ENCODE data around the gene RGS7BP. TPM values are rescaled to one million over a fixed set of nuclear protein-coding genes. Genes with fewer than 3 reads are reported as not detected.
A peak's percentile ranks its signal among the peaks of the same experiment; 100 is the strongest.

The RGS7BP gene
- total RNA-seq, 1 experiment from 2014 or later = not detected

- Histone ChIP-seq H3F3A (ENCODE audit: insufficient read depth, low read depth) (no peaks in the 10 kb centered on the region), H3K4me2 (no peak overlapping the region)
- CTCF ChIA-PET = no interaction called here
Observed at GRCh38 chr5:64594025-64594424, 88.2 kb downstream of the RGS7BP start.

GRCh38 chr5:64594601-64595000, 88.8 kb downstream of the RGS7BP start:
- no peaks in the 10 kb centered on the region for H4K20me1 ChIP-seq (ENCODE audit: insufficient read depth)
- intact Hi-C loops (cut with micrococcal nuclease; ENCODE audit: unreplicated experiment) = no loop called here
- H3K4me1 ChIP-seq (replicated peaks; ENCODE audit: insufficient read depth) = no peaks in the 10 kb centered on the region
- no peak overlapping the region for H3K27ac ChIP-seq
- H3F3A ChIP-seq (ENCODE audit: insufficient read depth, low read depth) = no peaks in the 10 kb centered on the region
- TF ChIP-seq EZH2 (IDR thresholded peaks at IDR 0.05; ENCODE audit: low read depth) (no peak), CTCF (conservative IDR thresholded peaks at IDR 0.05) (no peak)
- no peaks in the 10 kb centered on the region; the same call in 1 of the 2 replicates for H3K27me3 ChIP-seq (ENCODE audit: insufficient read depth, low read depth)
- no peaks in the 10 kb centered on the region for H3K79me2 ChIP-seq (ENCODE audit: low read depth)
- H2AFZ ChIP-seq = 0 out of 2 replicates have a peak overlapping the region, but pooled peaks have one; percentile 55
- ChIA-PET CTCF (no interaction called here), POLR2A (ENCODE audit: unreplicated experiment) (no interaction called here)
- no TSS peak for BruUV-seq (replicated peaks)
- H3K4me3 ChIP-seq = no peak overlapping the region
- H3K9me3 ChIP-seq (ENCODE audit: insufficient read depth, low read depth) = no peaks in the 10 kb centered on the region
- H3K36me3 ChIP-seq (ENCODE audit: low read depth) = no peaks in the 10 kb centered on the region
- no peak for DNase-seq
- no peaks in the 10 kb centered on the region for H3K9me2 ChIP-seq (ENCODE audit: insufficient read depth)
- H3K4me2 ChIP-seq = no peak overlapping the region

More at GRCh38 chr5:64594025-64594424, 88.2 kb downstream of the RGS7BP start:
- intact Hi-C loops (cut with micrococcal nuclease; ENCODE audit: unreplicated experiment) = no loop called here
- Histone ChIP-seq H3K9me3 (ENCODE audit: insufficient read depth, low read depth) (no peaks in the 10 kb centered on the region), H3K36me3 (ENCODE audit: low read depth) (no peaks in the 10 kb centered on the region), H2AFZ (no peak overlapping the region), H3K4me1 (replicated peaks; ENCODE audit: insufficient read depth) (no peaks in the 10 kb centered on the region), H3K27me3 (ENCODE audit: insufficient read depth, low read depth) (no peaks in the 10 kb centered on the region; the same call in 1 of the 2 replicates), H3K79me2 (ENCODE audit: low read depth) (no peaks in the 10 kb centered on the region), H3K9me2 (ENCODE audit: insufficient read depth) (no peaks in the 10 kb centered on the region), H3K4me3 (no peak overlapping the region), H4K20me1 (ENCODE audit: insufficient read depth) (no peaks in the 10 kb centered on the region), H3K27ac (no peak overlapping the region)
- BruUV-seq (replicated peaks) = no TSS peak
- no peak for DNase-seq
- POLR2A ChIA-PET (ENCODE audit: unreplicated experiment) = no interaction called here
- TF ChIP-seq EZH2 (IDR thresholded peaks at IDR 0.05; ENCODE audit: low read depth) (no peak), CTCF (conservative IDR thresholded peaks at IDR 0.05) (no peak)

DNA sequence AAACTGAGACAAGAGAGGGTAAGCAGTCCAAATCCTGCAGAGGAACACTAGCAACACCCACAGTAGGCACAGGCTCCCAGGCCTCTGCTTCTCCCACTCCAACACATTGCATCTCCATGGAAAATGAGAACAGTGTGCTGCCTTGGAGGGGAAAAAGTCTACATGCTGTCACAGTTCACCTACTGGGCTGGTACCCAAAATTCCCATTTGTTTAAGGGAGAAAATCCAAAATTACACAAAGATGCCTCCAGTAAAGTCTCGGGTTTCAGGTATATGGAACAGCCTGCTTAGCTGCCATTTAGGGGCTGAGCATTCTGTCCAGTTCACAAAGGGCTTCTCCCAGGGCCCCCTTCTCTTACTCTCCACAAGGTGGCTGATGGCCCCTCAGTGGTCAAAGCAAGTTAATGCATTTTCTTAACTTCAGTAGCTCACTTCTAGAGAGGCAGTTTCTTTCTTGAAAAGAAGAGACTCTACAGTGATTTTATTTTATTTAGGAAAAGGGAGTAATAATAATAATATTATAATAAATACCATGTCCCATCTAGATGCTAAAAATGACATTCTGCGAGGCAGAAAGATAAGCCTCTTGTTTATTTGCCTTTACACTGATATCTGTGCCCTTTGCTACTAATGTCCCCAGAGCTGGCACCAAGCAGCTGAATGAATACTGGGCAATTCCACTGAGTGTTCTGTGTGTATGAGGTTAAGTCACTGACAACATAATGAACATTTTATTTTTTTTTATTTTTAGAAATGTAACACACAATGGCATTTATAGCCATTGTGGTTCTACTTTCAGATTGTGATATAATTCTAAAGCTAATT, 89.4 kb downstream of the RGS7BP start:
- Histone ChIP-seq H3K79me2 (ENCODE audit: low read depth) (no peaks in the 10 kb centered on the region), H3K9me3 (ENCODE audit: insufficient read depth, low read depth) (no peaks in the 10 kb centered on the region), H3K27me3 (ENCODE audit: insufficient read depth, low read depth) (no peaks in the 10 kb centered on the region; the same call in 1 of the 2 replicates), H3K4me3 (no peak overlapping the region), H3F3A (ENCODE audit: insufficient read depth, low read depth) (no peaks in the 10 kb centered on the region), H3K36me3 (ENCODE audit: low read depth) (no peaks in the 10 kb centered on the region), H3K27ac (no peak overlapping the region), H2AFZ (0 out of 2 replicates have a peak overlapping the region, but pooled peaks have one; percentile 55), H4K20me1 (ENCODE audit: insufficient read depth) (no peaks in the 10 kb centered on the region), H3K4me2 (no peak overlapping the region), H3K4me1 (replicated peaks; ENCODE audit: insufficient read depth) (no peaks in the 10 kb centered on the region), H3K9me2 (ENCODE audit: insufficient read depth) (no peaks in the 10 kb centered on the region)
- POLR2A ChIA-PET (ENCODE audit: unreplicated experiment) = no interaction called here
- CTCF ChIA-PET = no interaction called here
- TF ChIP-seq EZH2 (IDR thresholded peaks at IDR 0.05; ENCODE audit: low read depth) = no peak
- 0 out of 2 replicates have a peak, but pooled peaks have one; percentile 20 for TF ChIP-seq CTCF (conservative IDR thresholded peaks at IDR 0.05)
- BruUV-seq (replicated peaks) = no TSS peak
- DNase-seq = no peak
- intact Hi-C loops (cut with micrococcal nuclease; ENCODE audit: unreplicated experiment) = no loop called here
